Testis (tissue), 2 donors: ENCODE data around the gene NUPR1.

Experiments
- CTCF ChIP-seq, 3 experiments: fragments of 450-650 bp in 2 of 3; fragments of 200-600 bp in 1 of 3; sonication (generic) in 1 of 3; IDR thresholded peaks; one replicate each; pipeline ENCODE4 v1.5.1; 2016 to 2019; ENCODE audit warnings: antibody characterized with exemption in 3 of 3, mild to moderate bottlenecking in 2 of 3, moderate library complexity in 1 of 3
- POLR2A ChIP-seq: fragments of 450-650 bp; IDR thresholded peaks from one replicate; pipeline ENCODE4 v1.6.1; 2017; ENCODE audit warnings: antibody characterized with exemption, mild to moderate bottlenecking, moderate library complexity

- TF ChIP-seq CTCF (IDR thresholded peaks at IDR 0.05) (no peak), POLR2A (no peak)
These were observed 37.2 kb downstream of the NUPR1 start for GRCh38 chr16:28501258-28502232.
